H1 (cell line): ENCODE results near the gene FIBIN. TPM values are rescaled to one million over a fixed set of nuclear protein-coding genes. Genes with fewer than 3 reads are reported as not detected.

ENCODE experiments used
- CTCF ChIA-PET: fragments of 300-600 bp; sonication (Branson Sonifier 250); formaldehyde crosslinking; loops from one replicate; lab custom pipeline; 2021; ENCODE audit not compliant: partially characterized antibody; lab: Charles Lee
- POLR2A ChIA-PET: fragments of 300-600 bp; sonication (Branson Sonifier 250); formaldehyde crosslinking; loops from one replicate; lab custom pipeline; 2021; ENCODE audit warnings: inconsistent platforms; ENCODE audit not compliant: partially characterized antibody; lab: Charles Lee
- DNase-seq, 2 experiments: peaks; one replicate each; pipeline versions ENCODE4 v3.0.0 to v3.0.0-alpha.2; 2010 to 2022; ENCODE audit warnings: low spot score in 2 of 2, low read depth in 1 of 2, mixed read lengths in 1 of 2
- FAIRE-seq: peaks from 2 replicates; lab custom pipeline; 2011; peaks lifted over from hg19 to GRCh38; lab: Jason Lieb, UNC
- H2AFZ ChIP-seq: 2 replicates; pipeline ENCODE4 v1.8.1; 2012; ENCODE audit warnings: low read length, inconsistent platforms
- H2AK5ac ChIP-seq: 2 replicates; pipeline ENCODE4 v1.6.1; 2013; ENCODE audit warnings: low read depth, low read length
- H2BK120ac ChIP-seq: replicated peaks from 2 replicates; pipeline ENCODE3; 2013; ENCODE audit warnings: low read depth, low read length, inconsistent platforms
- H2BK12ac ChIP-seq: 2 replicates; pipeline ENCODE4 v1.6.1; 2013; ENCODE audit warnings: low read depth, low read length
- H2BK15ac ChIP-seq: 2 replicates; pipeline ENCODE4 v1.6.1; 2013; ENCODE audit warnings: low read length
- H2BK20ac ChIP-seq: 2 replicates; pipeline ENCODE4 v1.6.1; 2013; ENCODE audit warnings: low read length
- H2BK5ac ChIP-seq: 2 replicates; pipeline ENCODE4 v1.6.1; 2013; ENCODE audit warnings: low read depth, low read length
- H3K14ac ChIP-seq: 2 replicates; pipeline ENCODE4 v1.6.1; 2013; ENCODE audit warnings: inconsistent platforms; ENCODE audit not compliant: insufficient read length
- H3K18ac ChIP-seq: 2 replicates; pipeline ENCODE4 v1.6.1; 2013; ENCODE audit warnings: low read length; ENCODE audit errors: extremely low read depth
- H3K23ac ChIP-seq: 2 replicates; pipeline ENCODE4 v1.6.1; 2013; ENCODE audit warnings: inconsistent platforms; ENCODE audit not compliant: insufficient read length
- H3K23me2 ChIP-seq: 2 replicates; pipeline ENCODE4 v1.6.1; 2013; ENCODE audit warnings: low read depth, low read length
- H3K27ac ChIP-seq: 2 replicates; pipeline ENCODE4 v1.6.1; 2011; ENCODE audit warnings: low read depth, low read length, inconsistent platforms
- H3K27me3 ChIP-seq, 4 experiments: replicated peaks in 1 of 4; 1 replicate in 1 of 4; 2 replicates in 3 of 4; pipeline versions ENCODE4 v1.6.1 to v1.8.1; 2011 to 2013; ENCODE audit warnings: low read length in 3 of 4, mild to moderate bottlenecking in 3 of 4, inconsistent platforms in 2 of 4, mixed read lengths in 2 of 4, moderate library complexity in 1 of 4; ENCODE audit not compliant: control insufficient read depth in 3 of 4, insufficient read depth in 3 of 4; ENCODE audit errors: extremely low read depth in 1 of 4
- H3K36me3 ChIP-seq, 4 experiments: 2 replicates each; pipeline versions ENCODE4 v1.6.1 to v1.8.1; 2011 to 2013; ENCODE audit warnings: mild to moderate bottlenecking in 4 of 4, low read length in 3 of 4, moderate library complexity in 2 of 4, control low read depth in 1 of 4, inconsistent platforms in 1 of 4; ENCODE audit not compliant: insufficient read depth in 4 of 4, control insufficient read depth in 2 of 4
- H3K4ac ChIP-seq: replicated peaks from 2 replicates; pipeline ENCODE3; 2013; ENCODE audit warnings: low read length, low read depth, mixed read lengths, inconsistent platforms; ENCODE audit not compliant: insufficient read length
- H3K4me1 ChIP-seq, 4 experiments: replicated peaks in 1 of 4; 1 replicate in 1 of 4; 2 replicates in 3 of 4; pipeline versions ENCODE4 v1.6.1 to v1.8.1; 2011 to 2013; ENCODE audit warnings: low read length in 3 of 4, inconsistent platforms in 2 of 4, mixed read lengths in 1 of 4; ENCODE audit not compliant: insufficient read depth in 4 of 4, control insufficient read depth in 3 of 4
- H3K4me2 ChIP-seq, 2 experiments: 2 replicates each; pipeline versions ENCODE4 v1.6.1 to v1.8.1; 2011 to 2013; ENCODE audit warnings: low read depth in 2 of 2, low read length in 2 of 2, control low read depth in 1 of 2, inconsistent platforms in 1 of 2, mild to moderate bottlenecking in 1 of 2; ENCODE audit not compliant: insufficient read depth in 1 of 2
- H3K4me3 ChIP-seq, 4 experiments: fragments of 200-600, 300-600 bp in 1 of 4; sonication (generic), shearing (Covaris generic), sonication (Bioruptor Twin) in 1 of 4; 2 replicates each; pipeline versions ENCODE4 v1.5.1 to v1.8.1; 2011 to 2016; ENCODE audit warnings: low read length in 4 of 4, low read depth in 3 of 4, control low read depth in 2 of 4, inconsistent platforms in 2 of 4, mild to moderate bottlenecking in 2 of 4, mixed read lengths in 1 of 4, moderate library complexity in 1 of 4; ENCODE audit not compliant: insufficient read depth in 2 of 4; ENCODE audit errors: extremely low read depth in 1 of 4
- H3K56ac ChIP-seq: replicated peaks from 2 replicates; pipeline ENCODE3; 2013; ENCODE audit warnings: low read depth, mild to moderate bottlenecking, mixed read lengths, low read length, inconsistent platforms; ENCODE audit not compliant: insufficient read length
- H3K79me1 ChIP-seq: 2 replicates; pipeline ENCODE4 v1.6.1; 2013; ENCODE audit warnings: low read depth, low read length, control low read depth
- H3K79me2 ChIP-seq, 2 experiments: 2 replicates each; pipeline versions ENCODE4 v1.6.1 to v1.8.1; 2012 to 2013; ENCODE audit warnings: low read length in 2 of 2, mild to moderate bottlenecking in 2 of 2, inconsistent platforms in 1 of 2; ENCODE audit not compliant: insufficient read depth in 2 of 2, control insufficient read depth in 1 of 2
- H3K9ac ChIP-seq, 4 experiments: replicated peaks in 1 of 4; 1 replicate in 1 of 4; 2 replicates in 3 of 4; pipeline versions ENCODE4 v1.6.1 to v1.8.1; 2011 to 2013; ENCODE audit warnings: low read depth in 3 of 4, low read length in 3 of 4, control low read depth in 2 of 4, mild to moderate bottlenecking in 2 of 4, moderate library complexity in 2 of 4, inconsistent platforms in 1 of 4; ENCODE audit errors: extremely low read depth in 1 of 4
- H3K9me3 ChIP-seq, 2 experiments: 2 replicates each; pipeline versions ENCODE4 v1.6.1 to v1.8.1; 2012 to 2013; ENCODE audit warnings: mild to moderate bottlenecking in 2 of 2, moderate library complexity in 2 of 2, control low read depth in 1 of 2, inconsistent platforms in 1 of 2, low read depth in 1 of 2, low read length in 1 of 2, mixed read lengths in 1 of 2; ENCODE audit not compliant: insufficient read depth in 2 of 2
- H4K20me1 ChIP-seq, 2 experiments: replicated peaks in 1 of 2; 2 replicates each; pipeline versions ENCODE3 to v1.8.1; 2011 to 2013; ENCODE audit warnings: inconsistent platforms in 2 of 2, low read length in 2 of 2, mild to moderate bottlenecking in 1 of 2; ENCODE audit not compliant: insufficient read depth in 2 of 2, control insufficient read depth in 1 of 2
- H4K5ac ChIP-seq: 2 replicates; pipeline ENCODE4 v1.6.1; 2013; ENCODE audit warnings: low read length, low read depth, mixed read lengths, inconsistent platforms; ENCODE audit not compliant: insufficient read length
- H4K8ac ChIP-seq: 2 replicates; pipeline ENCODE4 v1.8.0; 2013; ENCODE audit warnings: mild to moderate bottlenecking, moderate library complexity, low read length, inconsistent platforms; ENCODE audit not compliant: insufficient read depth; ENCODE audit errors: extremely low read depth
- H4K91ac ChIP-seq: replicated peaks from 2 replicates; pipeline ENCODE3; 2013; ENCODE audit warnings: low read length, mixed read lengths, inconsistent platforms; ENCODE audit not compliant: insufficient read length
- ASH2L ChIP-seq: fragments of 200-600, 300-600 bp; sonication (generic); IDR thresholded peaks from one replicate; pipeline ENCODE4 v1.7.1; 2017; ENCODE audit warnings: low read length
- GTF2F1 ChIP-seq: IDR thresholded peaks from 2 replicates; pipeline ENCODE4 v1.6.1; 2012; ENCODE audit warnings: low read depth, low read length, improper control_type of control experiment, borderline replicate concordance
- HDAC6 ChIP-seq: IDR thresholded peaks from one replicate; pipeline ENCODE4 v1.7.1; 2012; ENCODE audit warnings: low read depth, mild to moderate bottlenecking, inconsistent platforms, low read length, moderate library complexity
- KDM4A ChIP-seq: IDR thresholded peaks from one replicate; pipeline ENCODE4 v1.7.1; 2012; ENCODE audit warnings: low read depth, mild to moderate bottlenecking, moderate library complexity, low read length, inconsistent platforms; ENCODE audit not compliant: severe bottlenecking
- RXRA ChIP-seq: IDR thresholded peaks from 2 replicates; pipeline ENCODE4 v1.6.1; 2011; ENCODE audit warnings: low read depth, mild to moderate bottlenecking, low read length, moderate library complexity; ENCODE audit not compliant: insufficient read depth
- WGBS, 2 experiments: shearing (Covaris generic) in 1 of 2; methylation state at CpG; one replicate each; pipeline versions ENCODE4 v1.1.6 to v1.1.7; 2013 to 2015; ENCODE audit warnings: low lambda C conversion rate in 2 of 2, mixed read lengths in 2 of 2, inconsistent platforms in 1 of 2, low coverage in 1 of 2, missing lambda C conversion rate in 1 of 2; ENCODE audit not compliant: insufficient replicate concordance in 2 of 2, insufficient coverage in 1 of 2, insufficient read length in 1 of 2; ENCODE audit errors: extremely low coverage in 1 of 2, missing lambda C conversion rate in 1 of 2; 5-methylcytosine and 5-hydroxymethylcytosine counted together
- polyA plus RNA-seq, 7 experiments: library from polyadenylated mRNA; depleted of rRNA in 3 of 7; stranded (reverse) in 5 of 7; unstranded in 2 of 7; fragments of >200 nt in 5 of 7; fragments of 200-250 nt in 2 of 7; gene quantifications; 1 replicate in 5 of 7; 2 replicates in 1 of 7; 4 replicates in 1 of 7; pipeline versions ENCODE4 v1.2.1 to v1.2.3, GENCODE V29; 2011 to 2013; ENCODE audit warnings: missing spikeins in 2 of 7, mixed read lengths in 2 of 7
- total RNA-seq: library from RNA; stranded (reverse); fragmentation: NEBNext Ultra II Directional; extraction: Animal tissue kit (Norgen Biotek cat#: 25700); gene quantifications from 2 replicates; pipeline ENCODE4 v1.2.1, GENCODE V29; 2021

FIBIN gene
- total and polyA plus RNA-seq, 2 of the 8 experiments (the other 6 are each of a cell fraction or from before 2014, with no cell fraction given) = 0.38 to 0.45 TPM

DNA sequence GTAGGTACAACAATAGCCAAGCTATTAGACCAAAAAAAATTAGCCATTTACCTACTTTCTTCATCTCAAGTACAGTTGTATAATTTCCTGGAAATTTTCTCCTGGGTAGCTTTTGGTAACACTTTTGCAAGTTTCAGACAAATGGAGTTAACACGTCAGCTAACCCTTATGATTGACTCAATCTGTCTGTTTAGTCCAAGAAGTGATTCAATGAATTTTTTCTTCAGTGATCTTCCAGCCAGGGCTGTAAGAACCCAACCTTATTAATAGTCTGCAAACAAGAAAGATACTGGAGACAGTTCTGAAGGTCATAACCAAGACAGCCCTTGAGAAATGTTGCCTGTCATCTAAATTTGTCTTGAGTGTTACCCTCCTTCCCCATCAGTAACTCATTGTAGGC is 30.1 kb upstream of the FIBIN start:
- Histone ChIP-seq H4K91ac (no peak overlapping the region), H3K79me1 (no peaks in the 10 kb centered on the region), H2BK12ac (no peak overlapping the region), H2BK120ac (no peak overlapping the region), H3K23ac (no peak overlapping the region), H3K4me3 (no peak overlapping the region), H3K4me2 (peak overlapping the region in 1 of 2 experiments; percentile 34; a peak in 1 of 4 replicates), H4K5ac (no peak overlapping the region), H2AK5ac (no peak overlapping the region), H2BK15ac (no peak overlapping the region), H3K27ac (no peak overlapping the region), H3K9me3 (0 out of 4 replicates have a peak, but pooled peaks cover 0 to 2% of the 10 kb centered on the region in 2 experiments), H3K36me3 (no peaks in the 10 kb centered on the region), H3K23me2 (no peaks in the 10 kb centered on the region; the same call in 1 of the 2 replicates), H3K14ac (no peak overlapping the region), H3K18ac (no peak overlapping the region), H3K4ac (no peak overlapping the region), H3K4me1 (no peaks in the 10 kb centered on the region), H2BK20ac (no peak overlapping the region), H3K9ac (no peak overlapping the region), H3K56ac (no peak overlapping the region), H2AFZ (no peak overlapping the region), H3K79me2 (no peaks in the 10 kb centered on the region), H2BK5ac (no peak overlapping the region), H4K20me1 (no peaks in the 10 kb centered on the region), H3K27me3 (no peaks in the 10 kb centered on the region), H4K8ac (no peak overlapping the region)
- POLR2A ChIA-PET = interaction anchor here (0.8 to 1.9 kb wide), 4 partner anchors 11 to 31 kb away, joined by 3 to 6 read pairs (median 3); no protein-coding TSS in a partner anchor
- CTCF ChIA-PET = interaction anchor here (0.8 to 1.4 kb wide), 4 partner anchors 9 to 14 kb away, joined by 3 to 4 read pairs (median 4); no protein-coding TSS in a partner anchor
- 76% methylated on average over 1 of the region's 1 CpG; no CpG with 5 or more reads in 1 of the 2 experiments for WGBS, 2 experiments
- DNase-seq (no peak), FAIRE-seq (no peak)
- TF ChIP-seq ASH2L (no peak), RXRA (no peak), KDM4A (no peak), GTF2F1 (no peak), HDAC6 (no peak)
